H1 (cell line): ENCODE data around the gene SERPING1.

Experiments used
- CTCF ChIP-seq, 3 experiments: IDR thresholded peaks; 1 replicate in 2 of 3; 2 replicates in 1 of 3; pipeline versions ENCODE4 v1.5.1 to v1.6.1; 2011; ENCODE audit warnings: low read length in 3 of 3, mild to moderate bottlenecking in 3 of 3, inconsistent platforms in 2 of 3, low read depth in 1 of 3, moderate library complexity in 1 of 3; ENCODE audit not compliant: insufficient read depth in 1 of 3; ENCODE audit errors: control extremely low read depth in 1 of 3
- EP300 ChIP-seq, 2 experiments: IDR thresholded peaks; 1 replicate in 1 of 2; 2 replicates in 1 of 2; pipeline ENCODE4 v1.6.1; 2011 to 2012; ENCODE audit warnings: low read depth in 2 of 2, low read length in 2 of 2, mild to moderate bottlenecking in 2 of 2, borderline replicate concordance in 1 of 2, inconsistent platforms in 1 of 2, moderate library complexity in 1 of 2
- GABPA ChIP-seq: IDR thresholded peaks from 2 replicates; pipeline ENCODE4 v1.6.1; 2011; ENCODE audit warnings: mild to moderate bottlenecking, low read length, moderate library complexity, borderline replicate concordance; ENCODE audit not compliant: insufficient read depth
- RAD21 ChIP-seq, 2 experiments: IDR thresholded peaks in 1 of 2; conservative IDR thresholded peaks in 1 of 2; 2 replicates each; pipeline ENCODE4 v1.6.1; 2011; ENCODE audit warnings: low read depth in 2 of 2, low read length in 2 of 2, improper control_type of control experiment in 1 of 2, inconsistent platforms in 1 of 2, mild to moderate bottlenecking in 1 of 2, moderate library complexity in 1 of 2
- TEAD4 ChIP-seq: IDR thresholded peaks from 2 replicates; pipeline ENCODE4 v1.6.1; 2012; ENCODE audit warnings: low read depth, low read length, inconsistent platforms, mixed read lengths
- YY1 ChIP-seq: IDR thresholded peaks from 2 replicates; pipeline ENCODE4 v1.6.1; 2011; ENCODE audit warnings: low read depth, mild to moderate bottlenecking, low read length

DNA sequence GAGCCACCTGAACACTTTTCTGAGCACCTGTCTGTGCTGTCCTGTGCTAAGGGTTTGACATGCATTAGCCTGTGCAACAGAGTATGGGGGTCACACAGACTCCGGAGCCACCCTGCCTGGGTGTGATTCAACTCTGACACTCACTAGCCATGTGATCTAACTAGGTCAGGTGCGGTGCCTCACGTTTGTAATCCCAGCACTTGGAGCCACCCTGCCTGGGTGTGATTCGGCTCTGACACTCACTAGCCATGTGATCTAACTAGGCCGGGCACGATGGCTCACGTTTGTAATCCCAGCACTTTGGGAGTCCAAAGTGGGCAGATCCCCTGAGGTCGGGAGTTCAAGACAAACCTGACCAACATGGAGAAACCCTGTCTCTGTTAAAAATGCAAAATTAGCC lies 41.4 kb upstream of the SERPING1 start:
- TF ChIP-seq RAD21 (IDR thresholded peaks at IDR 0.05 in 1 of 2, conservative IDR thresholded peaks at IDR 0.05 in 1 of 2; ENCODE audit: low read depth in 2 of 2, low read length in 2 of 2) (no peak), GABPA (no peak), EP300 (IDR thresholded peaks at IDR 0.05; ENCODE audit: borderline replicate concordance in 1 of 2, low read depth in 2 of 2, low read length in 2 of 2) (no peak), TEAD4 (no peak), CTCF (IDR thresholded peaks at IDR 0.05; ENCODE audit: control extremely low read depth in 1 of 3, insufficient read depth in 1 of 3, low read depth in 1 of 3, low read length in 3 of 3) (no peak), YY1 (no peak)
